Ectodermal cell (in vitro differentiated cells): ENCODE measurements around the gene ZNF43.
A peak's percentile ranks its signal among the peaks of the same experiment; 100 is the strongest.
"Not testable (repeated sequence)": the region's sequence is repeated elsewhere in the genome, so short reads cannot be mapped to it uniquely, and the experiment has no call there.

Experiments
- H3K27ac ChIP-seq: 2 replicates; pipeline ENCODE4 v1.7.0; 2013; ENCODE audit warnings: mild to moderate bottlenecking, low read depth, low read length; ENCODE audit not compliant: insufficient read depth, poor library complexity, severe bottlenecking
- H3K27me3 ChIP-seq: 2 replicates; pipeline ENCODE4 v1.7.0; 2013; ENCODE audit warnings: mild to moderate bottlenecking, low read length; ENCODE audit not compliant: insufficient read depth, control insufficient read depth, poor library complexity, severe bottlenecking
- H3K36me3 ChIP-seq: one replicate; pipeline ENCODE4 v1.7.0; 2013; ENCODE audit warnings: low read length; ENCODE audit not compliant: control insufficient read depth, insufficient read depth
- H3K4me1 ChIP-seq: one replicate; pipeline ENCODE4 v1.7.0; 2013; ENCODE audit warnings: low read length; ENCODE audit not compliant: control insufficient read depth, insufficient read depth
- H3K4me3 ChIP-seq: 2 replicates; pipeline ENCODE4 v1.7.0; 2013; ENCODE audit warnings: low read depth, low read length, control low read depth; ENCODE audit not compliant: insufficient read depth
- H3K9me3 ChIP-seq: 2 replicates; pipeline ENCODE4 v1.7.0; 2013; ENCODE audit warnings: mild to moderate bottlenecking, low read length, moderate library complexity; ENCODE audit not compliant: control insufficient read depth
- WGBS, 2 experiments: methylation state at CpG; one replicate each; pipeline ENCODE4 v1.1.7; 2013; ENCODE audit warnings: missing lambda C conversion rate in 2 of 2; 5-methylcytosine and 5-hydroxymethylcytosine counted together

The ZNF43 gene

DNA sequence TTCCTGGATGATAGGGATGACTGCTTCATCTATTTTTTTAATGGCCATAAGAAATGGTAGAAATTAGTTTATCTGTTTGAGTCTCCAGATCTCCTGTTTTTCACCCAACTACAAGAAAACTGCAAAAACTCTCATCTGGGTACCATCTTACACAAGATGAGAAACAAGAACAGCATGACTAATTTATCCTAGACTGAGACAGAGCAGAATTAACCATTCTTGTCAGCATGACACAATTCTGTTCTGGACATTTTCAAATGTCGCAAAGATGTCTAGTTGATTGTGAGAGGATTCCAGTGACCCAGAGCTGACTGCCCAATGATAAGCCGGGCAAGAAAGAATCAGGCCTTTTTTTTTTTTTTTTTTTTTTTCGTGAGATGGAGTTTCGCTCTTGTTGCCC lies 12.8 kb downstream of the ZNF43 start:
- Histone ChIP-seq H3K27ac (no peak overlapping the region), H3K36me3 (peaks cover 46% of the 10 kb centered on the region), H3K27me3 (no peaks in the 10 kb centered on the region), H3K4me3 (no peak overlapping the region), H3K4me1 (no peaks in the 10 kb centered on the region), H3K9me3 (no peaks in the 10 kb centered on the region)
- WGBS, 2 experiments: 93 to 98% methylated on average over 3 of the region's 4 CpGs

DNA sequence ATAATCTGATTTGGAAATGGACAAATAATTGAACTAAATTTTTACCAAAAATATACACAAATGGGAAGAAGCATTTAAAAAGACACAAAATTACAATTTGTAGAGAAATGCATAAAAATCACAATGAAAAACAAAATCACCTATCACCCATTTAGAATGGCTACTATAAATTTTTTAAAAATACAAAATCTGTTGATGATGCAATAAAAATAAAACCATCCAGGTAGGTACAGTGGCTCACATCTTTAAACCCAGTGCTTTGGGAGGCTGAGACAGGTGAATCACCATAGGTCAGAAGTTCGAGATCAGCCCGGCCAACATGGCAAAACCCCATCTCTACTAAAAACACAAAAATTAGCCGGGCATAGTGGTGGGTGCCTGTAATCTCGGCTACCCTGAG lies 23.5 kb downstream of the ZNF43 start:
- H3K9me3 ChIP-seq: peaks cover 31% of the 10 kb centered on the region

DNA sequence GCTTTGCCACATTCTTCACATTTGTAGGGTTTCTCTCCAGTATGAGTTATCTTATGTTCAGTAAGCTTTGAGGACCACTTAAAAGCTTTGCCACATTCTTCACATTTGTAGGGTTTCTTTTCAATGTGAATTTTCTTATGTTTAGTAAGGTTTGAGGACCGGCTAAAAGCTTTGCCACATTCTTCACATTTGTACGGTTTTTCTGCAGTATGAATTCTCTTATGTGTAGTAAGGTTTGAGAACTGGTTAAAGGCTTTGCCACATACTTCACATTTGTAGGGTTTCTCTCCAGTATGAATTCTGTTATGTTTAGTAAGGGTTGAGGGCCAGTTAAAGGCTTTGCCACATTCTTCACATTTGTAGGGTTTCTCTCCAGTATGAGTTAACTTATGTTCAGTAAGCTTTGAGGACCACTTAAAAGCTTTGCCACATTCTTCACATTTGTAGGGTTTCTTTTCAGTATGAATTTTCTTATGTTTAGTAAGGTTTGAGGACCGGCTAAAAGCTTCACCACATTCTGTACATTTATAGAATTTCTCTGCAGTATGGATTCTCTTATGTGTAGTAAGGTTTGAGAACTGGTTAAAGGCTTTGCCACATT lies 27.5 kb downstream of the ZNF43 start:
- not testable (repeated sequence) for H3K27me3 ChIP-seq, H3K4me1 ChIP-seq, H3K4me3 ChIP-seq, H3K27ac ChIP-seq
- Histone ChIP-seq H3K9me3 (peaks cover 31% of the 10 kb centered on the region), H3K36me3 (peaks cover 51% of the 10 kb centered on the region)
- 89 to 98% methylated on average over 2 to 3 of the region's 3 CpGs for WGBS, 2 experiments

More for the DNA sequence above, 23.5 kb downstream of the ZNF43 start:
- Histone ChIP-seq H3K4me3 (no peak overlapping the region), H3K4me1 (no peaks in the 10 kb centered on the region), H3K27me3 (no peaks in the 10 kb centered on the region), H3K27ac (no peak overlapping the region), H3K36me3 (peaks cover 86% of the 10 kb centered on the region)
- WGBS, 2 experiments: 85 to 93% methylated on average over 4 of the region's 4 CpGs

DNA sequence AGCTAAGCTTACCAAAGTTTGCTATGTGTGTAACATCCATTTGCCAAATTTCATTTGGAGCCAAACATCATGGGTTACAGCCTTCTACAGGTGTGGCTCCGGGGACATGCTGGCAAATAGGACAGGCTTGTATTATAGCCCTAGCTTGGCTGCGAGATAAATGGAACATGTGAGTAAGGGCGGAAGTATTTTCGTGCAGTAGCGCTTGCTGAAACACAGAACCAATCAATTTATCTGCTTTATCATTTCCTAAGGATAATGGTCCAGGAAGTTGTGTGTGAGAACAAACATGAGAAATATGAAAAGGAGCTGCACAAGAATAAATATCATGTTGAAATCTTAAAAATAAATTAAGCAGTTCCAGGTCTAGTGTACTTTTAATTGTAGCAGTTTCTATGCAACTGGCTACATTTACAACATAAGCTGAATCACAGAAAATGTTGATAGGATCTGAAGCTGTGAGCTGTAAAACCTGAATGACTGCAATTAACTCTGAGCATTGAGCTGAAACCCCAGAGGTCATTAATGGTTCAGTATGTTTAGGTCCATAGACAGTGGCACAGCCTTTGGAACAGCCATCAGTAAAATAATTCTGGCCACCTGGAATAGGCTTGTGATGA lies 46.4 kb downstream of the ZNF43 start:
- peaks cover 3% of the 10 kb centered on the region for H3K9me3 ChIP-seq
- H3K27me3 ChIP-seq: no peaks in the 10 kb centered on the region
- H3K36me3 ChIP-seq: no peaks in the 10 kb centered on the region
- H3K4me1 ChIP-seq: no peaks in the 10 kb centered on the region
- no peak overlapping the region for H3K4me3 ChIP-seq
- WGBS, 2 experiments: 88 to 93% methylated on average over 5 of the region's 5 CpGs
- H3K27ac ChIP-seq: no peak overlapping the region

DNA sequence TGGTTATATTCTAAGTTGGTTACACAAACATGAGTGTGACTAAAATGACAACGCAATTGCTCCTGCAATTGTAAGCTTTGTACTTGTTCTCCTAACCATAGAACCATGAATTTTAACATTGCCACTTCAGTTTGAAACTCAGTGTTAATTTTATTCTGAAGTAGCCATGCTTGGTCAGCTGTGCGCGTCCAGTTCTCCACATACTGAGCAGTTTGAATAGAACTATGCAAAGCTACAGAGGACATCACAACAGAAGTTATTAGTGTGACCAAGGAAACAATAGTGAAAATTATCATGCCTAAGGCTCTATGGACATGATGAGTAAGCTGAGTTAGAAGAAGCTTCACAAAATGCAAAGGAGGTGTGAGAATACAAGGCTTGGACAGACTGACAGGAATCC lies 49.0 kb downstream of the ZNF43 start:
- Histone ChIP-seq H3K4me1 (no peaks in the 10 kb centered on the region), H3K9me3 (no peaks in the 10 kb centered on the region), H3K27ac (no peak overlapping the region), H3K4me3 (no peak overlapping the region), H3K36me3 (no peaks in the 10 kb centered on the region), H3K27me3 (no peaks in the 10 kb centered on the region)
- WGBS, 2 experiments: 89% methylated on average over 3 of the region's 3 CpGs

DNA sequence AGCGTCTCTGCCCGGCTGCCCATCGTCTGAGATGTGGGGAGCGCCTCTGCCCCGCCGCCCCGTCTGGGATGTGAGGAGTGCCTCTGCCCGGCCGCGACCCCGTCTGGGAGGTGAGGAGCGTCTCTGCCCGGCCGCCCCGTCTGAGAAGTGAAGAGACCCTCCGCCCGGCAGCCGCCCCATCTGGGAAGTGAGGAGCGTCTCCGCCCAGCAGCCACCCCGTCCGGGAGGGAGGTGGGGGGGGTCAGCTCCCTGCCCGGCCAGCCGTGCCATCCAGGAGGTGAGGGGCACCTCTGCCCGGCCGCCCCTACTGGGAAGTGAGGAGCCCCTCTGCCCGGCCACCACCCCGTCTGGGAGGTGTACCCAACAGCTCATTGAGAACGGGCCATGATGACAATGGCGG lies 60.2 kb downstream of the ZNF43 start:
- not testable (repeated sequence) for H3K36me3 ChIP-seq, H3K27me3 ChIP-seq, H3K4me1 ChIP-seq, H3K4me3 ChIP-seq, H3K27ac ChIP-seq, H3K9me3 ChIP-seq
- 92 to 93% methylated on average over 24 to 26 of the region's 30 CpGs for WGBS, 2 experiments

DNA sequence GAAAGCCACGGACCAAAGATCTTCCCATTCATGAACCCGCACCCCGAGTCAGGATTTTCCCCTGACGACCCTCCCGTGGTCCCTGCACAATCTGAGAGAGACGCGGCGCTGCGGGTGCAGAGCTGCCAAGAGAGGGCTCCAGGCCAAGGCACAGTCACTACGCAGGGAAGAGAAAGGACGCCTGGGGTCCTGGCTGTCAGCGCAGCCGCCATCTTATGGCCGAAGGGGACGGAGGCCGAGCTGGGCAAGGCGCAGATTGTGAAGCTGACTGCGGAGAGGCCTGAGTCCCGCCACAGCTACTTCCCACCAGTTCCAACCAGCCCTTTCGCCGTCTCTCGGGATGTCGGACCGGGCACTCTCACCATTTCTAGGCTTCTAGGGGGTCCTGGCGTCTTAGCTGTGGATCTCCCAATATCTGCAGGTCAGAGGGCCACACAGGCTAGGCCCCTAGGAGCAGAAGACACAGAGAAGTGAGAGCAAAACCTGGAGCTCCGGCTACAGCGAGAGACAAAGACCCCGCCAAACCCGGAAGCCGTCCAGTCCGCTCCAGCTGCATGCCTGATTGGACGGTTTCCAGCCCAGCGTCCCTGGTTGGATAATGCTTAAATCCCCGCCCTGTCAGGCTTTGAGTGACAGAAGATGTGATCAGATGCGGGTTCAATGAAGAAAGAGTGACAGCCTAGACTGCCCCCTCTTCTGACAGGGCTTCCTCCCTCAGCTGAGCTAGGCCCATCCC lies 68.7 kb downstream of the ZNF43 start, which contains the start of gene ZNF100:
Gene ZNF100 (minus strand): TSS at position 515 of the 736 bp plus-strand sequence. CDS start 150 bp downstream, at position 365.
- Histone ChIP-seq H3K36me3 (peaks cover 16% of the 10 kb centered on the region), H3K4me3 (peak within 1 kb of the TSS; percentile 79), H3K27ac (peak within 1 kb of the TSS; percentile 99), H3K4me1 (no peaks in the 10 kb centered on the region), H3K9me3 (no peaks in the 10 kb centered on the region), H3K27me3 (no peaks in the 10 kb centered on the region)
- 1 to 3% methylated on average over 35 of the region's 35 CpGs for WGBS, 2 experiments

DNA sequence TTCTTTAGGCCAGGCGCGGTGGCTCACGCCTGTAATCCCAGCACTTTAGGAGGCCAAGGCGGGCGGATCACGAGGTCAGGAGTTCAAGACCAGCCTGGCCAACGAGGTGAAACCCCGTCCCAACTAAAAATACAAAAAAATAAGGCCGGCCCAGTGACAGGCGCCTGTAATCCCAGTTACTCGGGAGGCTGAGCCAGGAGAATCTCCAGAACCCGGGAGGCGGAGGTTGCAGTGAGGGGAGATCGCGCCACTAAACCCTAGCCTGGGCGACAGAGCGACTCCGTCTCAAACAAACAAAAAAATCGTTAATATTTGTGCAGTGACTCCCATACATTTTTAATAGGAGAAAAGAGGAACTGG lies 69.3 kb downstream of the ZNF43 start:
- H3K27ac ChIP-seq: peak overlapping the region; percentile 99
- H3K27me3 ChIP-seq, H3K9me3 ChIP-seq, H3K4me1 ChIP-seq: not testable (repeated sequence)
- peak overlapping the region; percentile 79 for H3K4me3 ChIP-seq
- peaks cover 21% of the 10 kb centered on the region for H3K36me3 ChIP-seq
- WGBS, 2 experiments: 5% methylated on average over 15 to 19 of the region's 19 CpGs

DNA sequence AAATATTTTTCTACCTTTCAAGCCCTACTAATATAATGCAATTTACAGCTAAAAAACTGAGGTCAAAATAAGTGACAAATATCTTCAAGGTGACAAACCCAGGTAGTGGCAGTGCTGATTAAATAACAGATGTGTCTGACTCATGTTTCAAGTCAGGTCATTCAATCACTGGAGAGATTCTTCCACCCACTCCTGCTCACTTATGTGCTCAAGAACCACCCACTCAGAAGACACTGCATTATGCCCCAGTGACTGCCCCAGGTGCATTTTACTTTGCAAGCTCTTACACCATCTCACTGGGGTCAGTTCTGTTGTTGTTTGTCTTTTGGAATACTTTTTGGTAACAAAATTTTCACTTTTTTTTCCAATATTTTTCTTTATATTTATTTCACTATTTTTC lies 70.8 kb downstream of the ZNF43 start:
- Histone ChIP-seq H3K27ac (no peak overlapping the region), H3K36me3 (peaks cover 33% of the 10 kb centered on the region), H3K9me3 (no peaks in the 10 kb centered on the region), H3K4me3 (no peak overlapping the region), H3K27me3 (no peaks in the 10 kb centered on the region), H3K4me1 (no peaks in the 10 kb centered on the region)

DNA sequence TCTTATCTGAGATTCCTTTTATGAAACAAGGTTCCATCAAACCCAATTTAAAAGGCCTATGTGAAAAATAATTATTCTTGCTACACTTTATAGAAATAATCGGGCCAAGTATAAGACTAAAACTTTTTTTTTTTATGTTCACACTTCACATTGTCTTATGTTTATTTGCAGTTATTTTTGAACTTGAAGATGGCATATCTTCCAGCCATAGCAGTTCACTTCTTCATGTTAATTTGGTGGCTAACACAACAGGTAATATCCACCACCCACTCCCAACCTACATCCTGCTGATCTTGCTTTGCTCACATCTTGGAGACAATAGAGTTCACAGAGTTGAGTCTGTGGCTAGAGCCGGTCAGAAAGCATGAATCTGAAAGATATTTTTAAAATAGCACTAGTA lies 74.4 kb downstream of the ZNF43 start:
- not testable (repeated sequence) for H3K4me1 ChIP-seq, H3K4me3 ChIP-seq, H3K27me3 ChIP-seq, H3K9me3 ChIP-seq, H3K27ac ChIP-seq
- peaks cover 46% of the 10 kb centered on the region for H3K36me3 ChIP-seq
- WGBS, 2 experiments: 89 to 93% methylated on average over 1 to 2 of the region's 2 CpGs
